Subcutaneous abdominal adipose tissue (tissue), 5 donors: ENCODE results near the gene OPCML.
"Not testable (repeated sequence)": the region's sequence is repeated elsewhere in the genome, so short reads cannot be mapped to it uniquely, and the experiment has no call there.

Source experiments
- H3K27ac ChIP-seq: one replicate; pipeline ENCODE4 v1.7.0; 2013; ENCODE audit warnings: low read depth, mild to moderate bottlenecking, inconsistent platforms, low read length, moderate library complexity
- H3K27me3 ChIP-seq, 5 donors: one replicate each; pipeline ENCODE4 v1.7.0; 2013; ENCODE audit warnings: low read length in 5 of 5, inconsistent platforms in 1 of 5; ENCODE audit not compliant: control insufficient read depth in 5 of 5, insufficient read depth in 4 of 5
- H3K36me3 ChIP-seq, 5 donors: one replicate each; pipeline ENCODE4 v1.7.0; 2013; ENCODE audit warnings: low read length in 5 of 5; ENCODE audit not compliant: control insufficient read depth in 5 of 5, insufficient read depth in 5 of 5
- H3K4me1 ChIP-seq, 5 donors: one replicate each; pipeline ENCODE4 v1.7.0; 2013; ENCODE audit warnings: low read length in 5 of 5, mild to moderate bottlenecking in 3 of 5, moderate library complexity in 1 of 5; ENCODE audit not compliant: control insufficient read depth in 5 of 5, insufficient read depth in 5 of 5
- H3K4me3 ChIP-seq, 5 donors: one replicate each; pipeline ENCODE4 v1.7.0; 2013; ENCODE audit warnings: low read length in 5 of 5, low read depth in 1 of 5
- H3K9ac ChIP-seq, 5 donors: one replicate each; pipeline ENCODE4 v1.7.0; 2013; ENCODE audit warnings: low read length in 5 of 5, mild to moderate bottlenecking in 4 of 5, moderate library complexity in 3 of 5
- H3K9me3 ChIP-seq, 5 donors: one replicate each; pipeline ENCODE4 v1.7.0; 2013; ENCODE audit warnings: low read length in 5 of 5; ENCODE audit not compliant: control insufficient read depth in 5 of 5
- donor health status: healthy.
- donor health status: healthy.
- donor health status: healthy.
- donor health status: healthy.
- donor health status: healthy.

Gene OPCML

GRCh38 chr11:132396318-132396717, 1136.0 kb downstream of the OPCML start:
- H3K4me3 ChIP-seq: no peak overlapping the region
- H3K27me3 ChIP-seq: peaks cover 0 to 8% (median 0%) of the 10 kb centered on the region in 5 donors
- no peaks in the 10 kb centered on the region for H3K4me1 ChIP-seq
- H3K9ac ChIP-seq: no peak overlapping the region
- H3K27ac ChIP-seq: no peak overlapping the region
- peaks cover 0 to 2% (median 0%) of the 10 kb centered on the region in 5 donors for H3K9me3 ChIP-seq
- H3K36me3 ChIP-seq: no peaks in the 10 kb centered on the region

GRCh38 chr11:132395434-132395833, 1136.9 kb downstream of the OPCML start:
- Histone ChIP-seq H3K4me1 (no peaks in the 10 kb centered on the region), H3K27me3 (peaks cover 0 to 3% (median 0%) of the 10 kb centered on the region in 5 donors), H3K27ac (no peak overlapping the region), H3K36me3 (no peaks in the 10 kb centered on the region), H3K4me3 (no peak overlapping the region), H3K9me3 (peaks cover 0 to 2% (median 0%) of the 10 kb centered on the region in 5 donors), H3K9ac (no peak overlapping the region)

- H3K9ac ChIP-seq: no peak overlapping the region
- H3K4me1 ChIP-seq: no peaks in the 10 kb centered on the region
- H3K27ac ChIP-seq: no peak overlapping the region
- H3K9me3 ChIP-seq: no peaks in the 10 kb centered on the region
- H3K27me3 ChIP-seq: no peaks in the 10 kb centered on the region
- H3K4me3 ChIP-seq: no peak overlapping the region
- no peaks in the 10 kb centered on the region for H3K36me3 ChIP-seq
Observed at GRCh38 chr11:132379540-132379939, 1152.8 kb downstream of the OPCML start.

- Histone ChIP-seq H3K9me3 (no peaks in the 10 kb centered on the region), H3K4me1 (no peaks in the 10 kb centered on the region), H3K4me3 (no peak overlapping the region), H3K27me3 (no peaks in the 10 kb centered on the region), H3K27ac (no peak overlapping the region), H3K36me3 (no peaks in the 10 kb centered on the region), H3K9ac (no peak overlapping the region)
Observed at GRCh38 chr11:132373405-132374143, 1158.7 kb downstream of the OPCML start.

GRCh38 chr11:132370114-132370513, 1162.2 kb downstream of the OPCML start:
- H3K27ac ChIP-seq, H3K9me3 ChIP-seq, H3K36me3 ChIP-seq, H3K4me3 ChIP-seq, H3K9ac ChIP-seq, H3K4me1 ChIP-seq, H3K27me3 ChIP-seq: not testable (repeated sequence)

GRCh38 chr11:132367293-132367692, 1165.0 kb downstream of the OPCML start:
- Histone ChIP-seq H3K4me3 (no peak overlapping the region), H3K36me3 (no peaks in the 10 kb centered on the region), H3K9ac (no peak overlapping the region), H3K27ac (no peak overlapping the region), H3K27me3 (no peaks in the 10 kb centered on the region), H3K4me1 (no peaks in the 10 kb centered on the region), H3K9me3 (no peaks in the 10 kb centered on the region)

- no peaks in the 10 kb centered on the region for H3K9me3 ChIP-seq
- H3K27me3 ChIP-seq: no peaks in the 10 kb centered on the region
- H3K9ac ChIP-seq: no peak overlapping the region
- no peak overlapping the region for H3K27ac ChIP-seq
- H3K36me3 ChIP-seq: no peaks in the 10 kb centered on the region
- H3K4me3 ChIP-seq: no peak overlapping the region
- no peaks in the 10 kb centered on the region for H3K4me1 ChIP-seq
Observed at GRCh38 chr11:132365650-132366049, 1166.7 kb downstream of the OPCML start.
